A673 (cell line): ENCODE results near the gene TWIST1.

Experiments
- CTCF ChIP-seq: fragments of 300-800, 200-600 bp; sonication (generic); conservative IDR thresholded peaks from 2 replicates; pipeline ENCODE4 v1.5.1; 2017; ENCODE audit warnings: low read depth, mild to moderate bottlenecking, antibody characterized with exemption, low read length, moderate library complexity, mixed read lengths
- EZH2 ChIP-seq: fragments of 200-600 bp; sonication (generic); IDR thresholded peaks from 2 replicates; pipeline ENCODE4 v1.6.1; 2017; ENCODE audit warnings: borderline replicate concordance, low read depth, mild to moderate bottlenecking, mixed read lengths, antibody characterized with exemption, low read length; ENCODE audit not compliant: poor library complexity, severe bottlenecking

- TF ChIP-seq CTCF (no peak), EZH2 (no peak)
These were observed 12.6 kb downstream of the TWIST1 start for GRCh38 chr7:19104811-19105210.
